GM18858 (cell line): Measurements from ENCODE around the gene KCNJ2.

ENCODE experiments used
- ATAC-seq: cut with Tn5 transposase; IDR thresholded peaks from one replicate; pipeline ENCODE4 v1.9.1; 2021; ENCODE audit not compliant: unreplicated experiment

Gene KCNJ2

GRCh38 chr17:70158591-70158990 lies 10.7 kb upstream of the KCNJ2 start:
- ATAC-seq: no peak

GRCh38 chr17:70159980-70160379 lies 9.4 kb upstream of the KCNJ2 start:
- ATAC-seq: no peak

GRCh38 chr17:70161519-70161918 lies 7.8 kb upstream of the KCNJ2 start:
- no peak for ATAC-seq

- no peak for ATAC-seq
Measured at GRCh38 chr17:70165383-70165782, 3.9 kb upstream of the KCNJ2 start.

GRCh38 chr17:70166615-70167014 lies 2.7 kb upstream of the KCNJ2 start:
- ATAC-seq: no peak

- ATAC-seq: no peak
Measured at GRCh38 chr17:70168044-70168976, 1.0 kb upstream of the KCNJ2 start.

GRCh38 chr17:70169709-70170597 lies 621 bp downstream of the KCNJ2 start:
- no peak for ATAC-seq

GRCh38 chr17:70171159-70171558 lies 1.8 kb downstream of the KCNJ2 start:
- no peak for ATAC-seq

- ATAC-seq: no peak
Measured at GRCh38 chr17:70172449-70172848, 3.1 kb downstream of the KCNJ2 start.

GRCh38 chr17:70172923-70173322 lies 3.6 kb downstream of the KCNJ2 start:
- no peak for ATAC-seq

- no peak for ATAC-seq
Measured at GRCh38 chr17:70173681-70174080, 4.3 kb downstream of the KCNJ2 start.

- ATAC-seq: no peak
Measured at GRCh38 chr17:70181376-70181775, 12.0 kb downstream of the KCNJ2 start.

GRCh38 chr17:70181866-70182265 lies 12.5 kb downstream of the KCNJ2 start:
- ATAC-seq: no peak

GRCh38 chr17:70183508-70183907 lies 14.2 kb downstream of the KCNJ2 start:
- ATAC-seq: no peak

GRCh38 chr17:70184207-70184606 lies 14.9 kb downstream of the KCNJ2 start:
- no peak for ATAC-seq

GRCh38 chr17:70184770-70185169 lies 15.4 kb downstream of the KCNJ2 start:
- ATAC-seq: no peak

- ATAC-seq: no peak
Measured at GRCh38 chr17:70185285-70185684, 16.0 kb downstream of the KCNJ2 start.

- no peak for ATAC-seq
Measured at GRCh38 chr17:70187383-70187782, 18.1 kb downstream of the KCNJ2 start.

- no peak for ATAC-seq
Measured at GRCh38 chr17:70190959-70191805, 21.9 kb downstream of the KCNJ2 start.

- no peak for ATAC-seq
Measured at GRCh38 chr17:70195091-70195490, 25.8 kb downstream of the KCNJ2 start.

GRCh38 chr17:70201872-70202419 lies 32.6 kb downstream of the KCNJ2 start:
- no peak for ATAC-seq
